GM18868 (cell line): ENCODE measurements around the gene RPS5.
"Not testable (repeated sequence)": the region's sequence is repeated elsewhere in the genome, so short reads cannot be mapped to it uniquely, and the experiment has no call there.

Experiments used
- ATAC-seq: cut with Tn5 transposase; IDR thresholded peaks from one replicate; pipeline ENCODE4 v1.9.1; 2021; ENCODE audit warnings: mild to moderate bottlenecking, moderate library complexity; ENCODE audit not compliant: unreplicated experiment

RPS5 gene

DNA sequence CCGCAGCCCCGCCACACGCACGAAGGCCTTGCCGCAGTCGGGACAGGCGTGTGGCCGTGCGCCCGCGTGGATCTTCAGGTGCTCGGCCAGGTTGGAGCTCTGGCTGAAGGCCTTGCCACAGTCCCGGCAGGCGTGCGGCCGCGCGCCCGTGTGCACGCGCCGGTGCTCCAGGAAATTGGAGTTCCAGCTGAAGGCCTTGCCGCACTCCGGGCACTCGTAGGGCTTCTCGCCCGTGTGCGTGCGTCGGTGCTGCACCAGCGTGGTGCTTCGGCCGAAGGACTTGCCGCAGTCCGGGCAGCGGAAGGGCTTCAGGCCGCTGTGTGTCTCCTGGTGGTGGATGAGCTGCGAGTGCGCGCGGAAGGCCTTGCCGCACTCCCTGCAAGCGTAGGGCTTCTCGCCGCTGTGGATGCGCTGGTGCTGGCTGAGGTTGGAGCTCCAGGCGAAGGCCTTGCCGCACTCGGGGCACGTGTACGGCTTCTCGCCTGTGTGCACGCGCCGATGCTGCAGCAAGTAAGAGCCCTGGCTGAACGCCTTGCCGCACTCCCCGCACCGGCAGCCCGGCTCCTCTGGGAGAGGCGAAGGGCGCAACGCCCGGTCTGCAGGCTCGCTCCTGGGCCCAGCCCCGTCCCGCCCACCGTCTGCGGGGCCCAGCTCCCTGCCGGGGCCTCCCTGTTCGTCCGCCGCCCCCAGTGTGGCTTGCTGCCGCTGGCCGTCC is 30.1 kb upstream of the RPS5 start:
- no peak for ATAC-seq

DNA sequence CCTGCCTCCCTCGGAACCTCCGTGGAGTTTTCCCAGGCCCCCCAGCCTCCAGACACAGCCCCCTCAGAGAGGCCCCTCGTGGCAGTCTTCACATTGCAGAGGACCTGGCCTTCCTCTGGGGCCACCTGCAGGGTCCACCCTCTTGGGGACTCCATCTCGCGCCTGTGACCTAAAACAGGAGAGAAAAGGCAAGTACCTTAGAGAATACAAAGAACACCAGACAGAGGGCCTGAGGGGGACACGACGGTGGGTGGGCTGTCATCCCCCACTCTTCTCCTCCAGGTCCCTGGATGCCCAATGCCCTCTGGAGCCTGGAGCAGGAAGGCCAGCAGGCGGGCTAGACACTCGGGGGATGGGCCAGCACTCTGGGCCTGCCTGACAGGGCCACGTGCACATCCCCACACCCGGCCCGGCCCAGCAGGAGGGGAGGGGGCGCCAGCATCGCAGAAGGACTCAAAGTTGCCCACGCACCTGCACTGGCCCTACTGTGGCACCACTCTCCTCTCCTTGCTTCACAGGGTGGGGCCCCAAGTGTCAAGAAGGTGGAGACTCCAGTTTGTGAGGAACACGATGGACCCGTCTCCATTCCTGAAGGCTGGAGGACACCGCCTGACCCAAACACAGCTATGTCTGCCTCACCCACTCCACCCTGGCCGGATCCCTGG is 29.5 kb upstream of the RPS5 start:
- ATAC-seq, result no peak

DNA sequence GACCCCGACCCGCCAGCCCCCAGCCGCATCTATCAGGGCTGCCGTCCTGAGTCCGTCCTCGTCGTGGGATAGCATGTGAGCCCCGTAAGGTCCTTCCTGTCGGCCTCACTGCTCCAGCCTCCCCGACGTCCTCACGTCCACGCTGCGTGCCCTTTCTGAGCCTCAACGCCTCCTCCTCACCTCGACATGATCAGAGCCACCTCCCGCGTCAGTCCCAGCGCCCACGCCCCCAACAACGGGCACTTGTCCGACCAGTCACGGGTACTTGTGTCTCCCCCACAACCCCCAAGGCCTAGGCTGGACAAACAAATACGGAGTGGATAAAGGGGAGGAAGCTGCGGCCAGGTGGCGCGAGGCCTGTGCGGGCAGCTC is 25.2 kb upstream of the RPS5 start:
- peak; percentile 8 for ATAC-seq

DNA sequence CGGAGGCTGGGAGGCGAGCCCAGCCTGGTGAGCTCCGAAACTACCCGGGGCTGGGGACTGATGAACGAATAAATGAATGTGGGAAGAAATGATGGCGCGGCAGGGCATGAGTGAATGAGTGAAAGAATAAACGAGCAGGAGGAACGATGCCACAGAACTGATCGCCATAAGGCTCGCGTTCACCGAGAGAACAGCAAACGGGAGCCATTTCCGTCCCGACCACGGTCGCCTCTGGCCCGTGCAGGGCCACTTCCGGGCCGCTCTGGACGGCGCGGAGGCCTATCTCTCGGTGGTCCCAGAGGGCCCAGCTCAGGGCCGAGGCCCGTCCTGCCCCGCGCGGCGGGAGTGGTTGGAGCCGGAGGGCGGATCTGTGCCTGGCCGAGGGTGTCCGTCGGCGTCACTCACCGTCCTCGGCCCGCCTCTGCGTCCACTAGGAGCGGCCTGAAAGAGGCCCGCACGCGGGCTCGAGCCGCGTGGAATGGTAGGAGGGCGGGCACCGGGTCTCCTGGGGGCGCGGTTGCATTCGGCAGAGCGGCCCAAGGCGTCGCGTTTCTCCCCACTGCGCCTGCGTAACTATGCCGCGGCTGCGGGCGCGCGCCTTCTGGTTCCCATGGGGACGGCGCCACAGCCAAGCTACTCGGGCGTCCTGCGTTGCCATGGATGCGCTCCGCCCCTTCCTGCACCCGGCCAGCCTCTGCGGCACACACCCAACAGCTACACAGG is 24.6 kb upstream of the RPS5 start, which contains the start of gene ZNF497:
TSS of gene ZNF497 (minus strand) at position 480 of the 723 bp plus-strand sequence. CDS start 5,116 bp downstream, outside the sequence.
- peak; percentile 88 for ATAC-seq

DNA sequence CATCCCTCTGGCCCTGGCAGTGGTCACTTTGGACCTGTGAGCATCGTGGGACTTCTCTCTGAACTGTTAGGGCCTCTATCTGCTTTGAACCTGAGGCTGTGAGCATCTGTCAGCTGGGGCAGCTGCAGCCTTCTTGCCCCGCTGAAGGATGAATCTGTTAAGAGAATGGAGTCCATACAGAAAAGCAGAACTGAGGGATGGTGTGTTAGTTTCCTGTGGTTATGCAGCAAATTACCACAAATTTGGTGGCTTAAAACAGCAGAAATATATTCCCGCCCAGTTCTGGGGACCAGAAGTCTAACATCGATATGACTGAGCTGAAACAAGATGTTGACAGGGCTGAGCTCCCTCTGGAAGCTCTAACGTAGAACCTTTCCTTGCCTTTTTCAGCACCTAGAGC is 22.9 kb upstream of the RPS5 start:
- ATAC-seq, result no peak

DNA sequence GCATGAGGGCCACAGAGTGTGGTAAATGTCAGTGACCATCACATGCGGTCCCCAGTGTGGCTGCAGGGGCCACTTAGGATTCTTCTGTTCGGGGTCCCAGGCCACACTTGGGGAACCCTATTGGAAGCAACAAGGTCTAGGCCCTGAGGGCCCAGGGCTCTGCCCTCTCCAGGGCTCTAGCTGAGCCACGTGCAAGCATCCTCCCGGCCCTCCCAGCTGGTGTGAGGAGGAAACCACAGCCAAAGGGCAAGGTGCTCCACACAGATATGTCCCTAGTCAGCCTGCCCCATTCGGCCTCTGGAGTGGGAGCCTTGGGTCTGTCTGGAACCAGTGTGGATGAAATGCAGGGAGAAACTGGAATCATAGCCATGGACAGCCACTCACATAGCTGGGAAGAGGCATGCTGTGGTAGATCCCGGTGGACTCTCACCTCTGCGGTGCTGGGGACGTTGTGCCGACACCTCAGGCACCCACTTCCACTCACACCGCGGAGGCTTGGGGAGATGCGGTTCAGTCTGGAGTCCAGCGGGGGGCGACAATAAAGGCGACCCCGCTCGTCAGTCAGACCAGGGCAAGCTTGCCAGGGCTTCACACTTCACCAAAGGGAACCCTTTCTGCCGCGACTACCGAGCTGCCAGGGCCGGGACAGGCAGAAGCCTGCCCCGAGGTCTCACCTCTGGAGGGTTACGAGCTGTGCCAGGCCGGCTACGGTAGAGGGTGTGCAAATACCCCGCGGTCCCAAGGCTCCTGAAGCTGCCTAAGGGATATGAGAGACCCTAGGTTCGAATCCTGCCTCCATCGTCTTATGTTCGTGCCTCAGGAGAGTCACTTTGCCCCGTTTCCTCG is 20.3 kb upstream of the RPS5 start:
- no peak for ATAC-seq

DNA sequence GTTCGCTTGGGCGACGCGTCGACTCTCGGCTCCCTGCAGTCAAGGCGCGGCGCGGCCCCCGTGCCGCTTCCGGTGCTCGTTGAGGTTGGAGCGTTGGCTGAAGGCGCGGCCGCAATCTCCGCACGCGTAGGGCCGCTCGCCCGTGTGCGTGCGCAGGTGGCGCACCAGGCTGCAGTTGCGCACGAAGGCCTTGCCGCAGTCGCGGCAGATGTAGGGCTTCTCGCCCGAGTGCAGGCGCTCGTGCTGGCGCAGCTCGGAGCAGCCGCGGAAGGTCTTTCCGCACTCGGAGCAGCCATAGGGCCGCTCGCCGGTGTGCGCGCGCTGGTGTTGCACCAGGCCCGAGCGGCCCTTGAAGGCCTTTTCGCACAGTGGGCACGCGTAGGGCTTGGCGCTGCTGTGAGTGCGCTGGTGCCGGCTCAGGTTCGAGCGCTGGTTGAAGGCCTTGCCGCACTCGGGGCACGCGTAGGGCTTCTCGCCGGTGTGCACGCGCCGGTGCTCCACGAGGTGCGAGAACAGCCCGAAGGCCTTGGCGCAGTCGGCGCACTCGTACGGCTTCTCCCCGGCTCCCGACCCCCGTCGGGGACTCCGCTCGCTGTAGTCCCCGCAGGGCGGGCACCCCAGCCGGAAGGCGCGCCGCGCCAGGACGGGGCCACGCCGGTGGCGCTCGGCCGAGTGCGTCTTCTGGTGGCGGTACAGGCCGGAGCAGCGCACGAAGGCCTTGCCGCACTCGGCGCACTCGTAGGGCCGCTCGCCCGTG is 19.2 kb upstream of the RPS5 start:
- no peak for ATAC-seq

DNA sequence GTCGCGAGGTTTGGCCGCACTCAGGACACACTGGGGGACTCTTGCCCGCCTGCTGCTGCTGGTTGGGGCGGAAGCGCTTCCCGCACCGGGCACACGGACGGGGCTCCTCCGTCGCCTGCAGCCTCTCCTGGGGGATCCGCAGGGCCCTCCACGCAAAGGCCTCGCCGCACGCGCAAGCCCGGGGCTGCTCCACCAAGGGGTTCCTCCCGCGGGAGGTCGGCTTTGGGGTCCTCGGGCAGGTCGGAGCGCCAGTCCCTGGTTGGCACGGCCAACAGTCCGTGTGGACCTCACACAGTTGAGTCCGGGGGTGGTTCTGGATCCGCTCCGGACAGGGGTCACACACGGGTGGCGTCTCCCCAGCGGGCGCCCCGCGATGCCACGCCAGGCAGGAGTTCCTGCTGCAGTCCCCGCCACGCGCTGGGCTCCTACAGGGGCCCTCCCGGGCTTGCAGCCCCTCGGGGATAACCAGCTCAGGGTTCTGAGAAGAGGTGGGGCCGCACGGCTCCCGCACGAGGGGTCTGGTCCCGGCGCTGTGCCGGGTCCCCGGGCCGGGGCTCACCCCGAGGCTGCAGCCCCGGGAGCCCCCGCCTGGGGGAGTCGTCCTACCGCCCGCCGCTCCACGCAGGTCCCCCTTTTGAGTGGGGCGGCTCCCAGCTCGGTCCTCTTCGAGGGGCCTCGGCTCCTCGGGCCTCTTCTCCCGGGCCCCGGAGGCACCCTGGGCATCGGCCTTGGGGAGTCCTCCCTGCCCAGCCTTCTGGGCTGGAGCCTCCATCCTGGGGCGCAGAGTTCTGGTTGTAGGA is 18.3 kb upstream of the RPS5 start:
- no peak for ATAC-seq

DNA sequence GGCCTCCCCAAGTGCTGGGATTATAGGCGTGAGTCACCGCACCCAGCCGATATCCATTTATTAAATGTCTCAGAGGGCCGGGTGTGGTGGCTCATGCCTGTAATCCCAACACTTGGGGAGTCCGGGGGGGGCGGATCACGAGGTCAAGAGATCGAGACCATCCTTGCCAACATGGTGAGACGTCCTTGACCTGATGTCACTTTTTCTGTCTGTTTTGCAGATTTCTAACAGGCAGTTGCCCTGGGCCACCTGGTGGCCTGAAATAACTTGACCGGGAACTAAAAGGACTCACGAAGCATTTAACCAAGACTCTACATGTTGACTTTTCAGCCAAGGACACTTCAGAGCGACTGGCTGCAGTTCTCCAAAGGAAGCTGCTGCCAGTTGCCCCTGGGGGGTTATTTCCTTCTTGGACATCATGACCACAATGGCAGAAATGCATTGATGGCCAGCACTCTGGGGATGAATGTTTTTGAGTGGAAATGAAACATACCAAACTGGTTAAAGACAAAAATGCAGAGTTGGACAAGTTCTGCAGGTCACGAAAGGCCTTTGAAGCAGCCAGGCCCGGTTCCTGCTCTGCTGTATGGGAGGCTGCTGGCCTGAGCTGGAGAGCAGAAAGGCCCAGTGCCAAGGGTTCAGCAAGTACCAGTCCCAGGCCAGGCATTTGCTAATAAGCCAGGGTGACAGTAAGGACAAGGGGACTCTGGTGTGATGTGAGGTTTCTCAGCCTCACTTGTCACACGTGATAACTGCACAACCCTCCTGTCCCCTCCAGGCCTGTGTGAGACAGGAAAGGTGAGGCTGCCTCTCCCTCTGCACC is 14.5 kb upstream of the RPS5 start:
- no peak for ATAC-seq

DNA sequence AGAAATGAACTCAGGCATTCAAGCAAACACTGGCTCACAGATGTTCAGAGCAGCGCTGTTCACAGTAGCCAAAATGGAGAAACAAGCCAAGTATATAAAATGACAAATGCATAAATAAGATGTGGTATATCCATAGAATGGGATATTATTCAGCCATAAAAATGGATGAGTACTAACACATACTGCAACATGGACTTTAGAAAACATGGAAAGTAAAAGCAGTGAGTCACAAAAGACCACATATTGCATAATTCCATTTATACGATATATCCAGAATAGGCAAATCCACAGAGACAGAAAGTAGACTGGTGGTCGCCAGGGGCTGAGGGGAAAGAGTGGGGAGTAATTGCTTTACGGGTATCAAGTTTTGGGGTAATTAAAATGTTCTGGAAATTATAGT is 12.9 kb upstream of the RPS5 start:
- ATAC-seq, result no peak

DNA sequence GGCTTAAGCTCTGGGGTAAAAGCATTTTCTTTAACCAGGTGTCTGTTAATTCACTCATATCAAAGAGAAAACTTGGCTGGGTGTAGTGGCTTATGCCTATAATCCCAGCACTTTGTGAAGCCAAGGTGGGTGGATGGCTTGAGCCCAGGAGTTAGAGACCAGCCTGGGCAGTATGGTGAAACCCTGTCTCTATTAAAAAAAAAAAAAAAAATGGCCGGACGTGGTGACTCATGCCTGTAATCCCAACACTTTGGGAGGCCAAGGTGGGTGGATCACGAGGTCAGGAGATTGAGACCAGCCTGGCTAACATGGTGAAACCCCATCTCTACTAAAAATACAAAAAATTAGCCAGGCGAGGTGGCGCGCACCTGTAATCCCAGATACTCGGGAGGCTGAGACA is 10.3 kb upstream of the RPS5 start:
- ATAC-seq, result not testable (repeated sequence)

DNA sequence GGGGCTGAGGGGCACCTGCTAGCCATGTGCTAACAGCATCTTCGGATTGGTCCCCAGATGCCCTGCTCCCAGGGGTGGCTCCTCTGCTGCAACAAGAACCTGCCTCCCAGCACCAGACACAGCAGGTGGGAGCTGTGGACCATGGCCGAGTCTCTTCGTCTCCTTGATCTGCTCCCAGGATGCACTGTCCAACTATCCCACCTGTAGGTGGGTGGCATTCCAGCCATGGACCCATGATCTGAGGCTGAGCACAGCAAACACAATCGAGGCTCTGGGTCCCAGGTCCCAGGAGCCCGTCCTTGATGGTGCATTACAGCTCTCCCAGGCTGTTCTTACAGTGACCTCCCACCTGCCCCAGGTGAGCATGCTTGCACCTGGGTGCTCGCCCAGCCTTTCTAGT is 7.8 kb upstream of the RPS5 start:
- ATAC-seq, result no peak

DNA sequence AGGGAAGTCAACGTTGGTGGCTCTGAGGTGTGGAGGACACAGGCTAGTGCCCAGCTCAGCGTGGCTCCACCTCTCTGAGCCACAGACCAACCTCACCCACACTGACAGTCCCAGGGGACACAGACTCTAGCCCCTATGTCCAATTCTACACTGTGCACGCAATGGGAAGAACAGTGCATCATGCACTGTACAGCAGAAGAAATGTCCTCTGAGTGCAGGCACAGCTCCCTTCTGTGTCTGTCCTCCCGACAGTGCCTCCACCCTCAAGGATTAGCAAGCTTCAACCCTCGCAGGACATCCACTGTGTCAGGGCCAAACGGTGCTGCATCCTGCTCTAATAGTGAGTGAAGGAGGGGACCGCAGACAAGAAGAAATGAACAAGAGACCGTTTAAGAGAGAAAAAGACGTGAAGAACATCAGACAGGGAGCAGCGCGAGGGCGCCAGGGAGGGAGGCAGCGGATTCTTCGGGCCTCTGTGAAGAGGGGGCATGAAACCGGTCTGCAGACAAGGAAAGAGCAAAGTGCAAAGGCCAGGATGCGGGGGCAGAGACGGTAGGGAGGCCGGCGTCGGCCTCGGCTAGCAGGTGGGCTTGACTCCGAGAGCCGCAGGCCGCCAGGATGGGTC is 6.9 kb upstream of the RPS5 start:
- no peak for ATAC-seq

DNA sequence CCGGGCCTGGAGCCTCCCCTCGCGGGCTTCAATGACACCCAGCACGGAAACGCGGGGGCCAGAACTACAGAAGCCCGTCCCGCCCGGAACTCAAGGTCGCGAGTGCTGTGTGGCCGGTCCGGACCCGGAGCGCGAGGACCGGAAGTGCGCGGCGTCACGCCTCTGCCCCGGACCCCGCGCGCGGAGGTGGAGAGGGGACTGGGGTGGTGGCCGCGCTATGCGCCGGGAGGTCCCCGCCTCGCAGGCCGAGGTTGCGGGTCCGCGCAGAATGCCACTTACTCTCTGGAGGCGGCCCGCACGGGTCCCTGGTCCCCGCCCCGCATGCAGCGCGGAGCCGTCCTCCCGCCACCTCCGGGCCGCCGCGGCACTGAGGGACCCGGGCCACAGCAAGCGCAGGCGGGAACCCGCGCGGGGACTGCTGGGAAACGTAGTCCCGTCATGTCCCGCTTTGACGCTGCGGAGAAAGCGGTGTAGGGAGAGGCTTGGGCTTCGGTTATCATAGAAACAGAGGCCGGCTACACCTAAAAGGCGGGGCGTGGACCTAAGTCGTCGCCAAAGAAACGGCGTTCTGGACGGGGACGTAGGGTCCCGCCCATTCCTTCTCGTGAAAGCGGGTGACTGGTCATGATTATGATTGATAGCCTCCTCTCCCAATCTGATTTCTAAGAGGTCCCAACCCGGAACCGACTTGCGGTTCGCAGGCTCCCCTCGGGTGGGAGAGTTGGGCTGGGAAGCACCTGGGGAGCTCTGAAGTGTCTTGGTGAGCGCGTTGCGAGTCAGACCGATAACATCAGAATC is 6.2 kb upstream of the RPS5 start, which contains the start of gene ZNF837:
TSS of gene ZNF837 (minus strand) at position 369 of the 798 bp plus-strand sequence. CDS start 11,698 bp downstream, outside the sequence.
- ATAC-seq, result peak; percentile 82

DNA sequence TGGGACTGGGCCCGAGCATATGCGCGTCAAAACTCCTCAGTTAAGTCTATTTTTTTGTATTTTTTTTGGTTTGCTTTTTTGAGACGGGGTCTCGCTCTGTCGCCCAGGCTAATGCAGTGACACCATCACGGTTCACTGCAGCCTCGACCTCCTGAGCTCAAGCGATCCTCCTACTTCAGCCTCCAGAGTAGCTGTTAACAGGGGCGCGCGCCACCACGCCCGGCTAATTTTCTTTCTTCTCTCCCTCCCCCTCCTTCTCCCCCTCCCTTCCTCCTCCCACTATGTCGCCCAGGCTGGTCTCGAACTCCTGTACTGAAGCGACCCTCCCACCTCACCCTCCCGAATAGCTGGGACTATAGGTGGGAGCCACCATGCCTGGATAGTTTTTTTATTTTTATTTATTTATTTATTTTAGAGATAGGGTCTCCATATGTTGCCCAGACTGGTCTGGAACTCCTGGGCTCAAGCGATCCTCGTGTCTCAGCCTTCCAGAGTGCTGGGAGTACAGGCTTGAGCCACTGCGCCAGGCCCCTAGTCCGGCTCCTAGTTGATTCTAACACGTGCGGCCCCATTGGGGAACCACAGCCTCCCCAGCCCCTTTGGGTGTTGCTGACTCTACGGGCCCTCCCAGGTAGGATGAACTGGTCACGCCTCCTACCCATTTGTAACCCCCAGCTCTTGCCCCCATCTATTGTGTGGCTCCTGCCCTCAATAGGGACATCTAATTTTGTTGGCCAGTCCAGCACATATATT is 5.4 kb upstream of the RPS5 start:
- no peak for ATAC-seq

DNA sequence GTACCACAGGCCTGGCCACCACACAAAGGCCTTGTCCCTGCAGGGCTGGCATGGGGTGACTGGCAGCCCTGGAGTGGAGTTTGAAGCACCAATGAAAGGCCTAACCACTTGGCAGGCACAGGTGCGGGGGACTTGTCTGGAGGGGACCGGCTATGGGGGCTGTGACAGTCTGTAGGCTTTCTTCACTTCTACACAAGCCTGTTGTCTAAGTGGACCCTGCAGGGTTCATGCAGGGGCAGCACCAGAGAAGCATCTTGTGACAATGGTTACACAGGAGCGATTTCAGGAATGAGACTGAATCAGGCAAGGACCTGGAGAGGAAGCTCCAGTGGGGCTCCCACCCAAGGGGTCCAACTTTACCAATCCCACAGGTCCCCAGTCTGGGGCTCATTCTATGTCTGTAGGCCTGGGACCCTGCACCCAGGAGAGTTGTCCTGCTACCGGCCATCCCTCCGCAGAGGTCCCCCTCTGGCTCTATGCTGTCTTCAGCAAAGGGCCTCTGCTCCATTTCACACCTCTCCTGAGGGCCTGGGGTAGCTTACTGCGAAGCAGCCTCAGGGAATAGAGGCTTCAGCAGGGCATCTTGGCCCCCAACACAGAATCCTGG is 4.0 kb upstream of the RPS5 start:
- no peak for ATAC-seq
